GM03348 (cell line): ENCODE results near the gene ADD2.

Experiments
- DNase-seq: peaks from one replicate; pipeline ENCODE4 v3.0.0; 2012; ENCODE audit warnings: low spot score

ADD2 gene

DNA sequence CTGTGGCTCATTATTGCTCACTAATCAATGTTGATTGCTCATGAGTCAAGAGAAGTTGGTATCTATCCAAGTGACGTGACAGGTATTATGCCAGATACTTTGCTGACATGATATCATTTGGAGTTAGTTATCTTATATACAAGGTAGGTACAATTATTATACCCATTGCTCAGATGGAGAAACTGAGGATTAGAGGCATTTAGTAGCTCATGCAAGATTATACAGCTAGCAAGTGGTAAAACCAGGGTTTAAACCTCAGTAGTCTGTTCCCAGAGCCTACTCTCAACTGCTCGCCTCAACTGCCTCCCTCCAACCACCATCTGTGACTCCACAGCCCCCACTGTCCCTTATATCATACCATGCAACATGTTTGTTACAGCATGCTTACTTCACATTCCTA is 16.3 kb upstream of the ADD2 start:
- no peak for DNase-seq

DNA sequence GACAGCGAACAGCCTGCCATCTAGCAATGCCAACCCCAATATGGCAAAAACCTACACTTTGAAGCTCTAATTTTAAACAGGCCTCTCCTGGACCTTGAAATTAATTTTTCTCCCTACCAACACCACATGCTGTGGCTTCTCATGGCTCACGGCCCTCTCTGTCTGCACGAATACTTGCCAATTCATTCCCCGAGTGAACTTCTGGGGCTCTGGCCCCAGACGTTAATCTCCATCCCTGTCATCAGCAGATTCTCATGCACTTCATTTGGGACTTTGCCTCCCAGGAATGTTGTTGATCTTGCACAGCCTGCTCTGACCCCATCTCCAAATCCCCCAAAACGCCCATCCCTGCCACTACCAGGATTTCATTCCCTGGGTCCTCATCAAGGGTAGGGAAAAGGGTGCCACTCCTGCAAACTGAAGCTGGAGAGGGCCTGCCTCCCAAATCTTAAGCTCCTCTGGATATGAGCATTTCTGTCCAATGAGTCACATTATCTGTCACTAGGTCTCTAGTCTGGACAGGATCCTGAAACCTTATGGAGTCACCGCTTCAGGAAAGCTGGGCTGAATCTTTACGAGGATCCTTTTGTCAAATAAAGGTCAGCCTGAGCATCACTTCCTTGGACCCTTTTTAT is 12.0 kb upstream of the ADD2 start:
- peak; percentile 77 for DNase-seq

DNA sequence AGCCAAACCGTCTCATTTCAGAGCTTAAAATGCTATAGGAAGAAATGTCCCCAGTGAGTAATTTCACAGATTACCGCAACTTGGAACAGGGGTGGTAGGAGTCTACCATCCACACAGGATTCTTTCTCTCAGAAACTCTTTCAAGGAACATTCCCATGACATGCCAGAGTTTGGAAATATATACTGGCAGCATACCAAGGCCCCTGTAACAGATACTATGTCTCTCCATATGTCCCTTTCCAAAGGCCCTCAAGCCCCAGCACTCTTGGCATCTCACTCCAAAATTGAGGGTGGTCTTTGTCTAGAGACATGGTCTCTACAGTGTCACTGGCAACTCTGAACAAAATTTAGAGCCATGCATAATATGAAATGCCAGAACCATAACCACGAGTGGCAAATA is 11.5 kb upstream of the ADD2 start:
- DNase-seq = no peak

DNA sequence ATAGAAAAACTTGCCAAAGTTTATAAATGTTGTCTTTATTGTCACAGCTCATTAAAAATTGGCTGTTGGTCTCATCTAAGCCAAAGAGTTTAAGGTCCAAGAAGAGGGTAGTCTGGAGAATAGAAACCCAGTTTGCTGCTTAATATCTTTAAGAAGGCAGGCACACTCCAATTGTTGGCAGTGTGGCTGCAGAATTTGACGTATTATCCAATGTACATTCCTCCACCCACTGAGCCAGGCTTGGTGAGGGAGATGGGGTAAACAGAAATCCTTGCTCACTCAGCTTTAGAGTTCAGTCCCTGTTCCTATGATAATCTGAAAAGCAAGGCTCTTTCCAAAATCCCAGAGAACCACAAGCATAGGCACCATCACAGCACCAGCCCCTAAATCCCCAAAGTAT is 10.7 kb upstream of the ADD2 start:
- DNase-seq = no peak

DNA sequence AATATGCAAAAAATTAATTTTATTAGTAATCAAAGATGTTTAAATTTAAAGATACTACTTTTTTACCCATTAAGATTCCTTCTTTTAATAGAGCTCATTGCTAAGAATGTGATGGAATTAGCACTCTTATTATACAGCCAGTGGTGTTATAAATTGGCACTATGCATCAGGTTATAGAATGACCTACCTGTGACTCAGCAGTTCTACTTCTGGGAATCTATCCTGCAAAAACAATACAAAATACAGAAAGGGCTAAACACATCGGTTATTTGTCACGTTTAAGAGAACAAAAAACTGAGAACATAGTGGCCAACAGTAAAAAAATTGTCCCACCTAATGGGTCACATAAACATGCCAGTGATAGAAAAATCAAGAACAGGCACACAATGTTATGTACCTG is 9.4 kb upstream of the ADD2 start:
- no peak for DNase-seq

DNA sequence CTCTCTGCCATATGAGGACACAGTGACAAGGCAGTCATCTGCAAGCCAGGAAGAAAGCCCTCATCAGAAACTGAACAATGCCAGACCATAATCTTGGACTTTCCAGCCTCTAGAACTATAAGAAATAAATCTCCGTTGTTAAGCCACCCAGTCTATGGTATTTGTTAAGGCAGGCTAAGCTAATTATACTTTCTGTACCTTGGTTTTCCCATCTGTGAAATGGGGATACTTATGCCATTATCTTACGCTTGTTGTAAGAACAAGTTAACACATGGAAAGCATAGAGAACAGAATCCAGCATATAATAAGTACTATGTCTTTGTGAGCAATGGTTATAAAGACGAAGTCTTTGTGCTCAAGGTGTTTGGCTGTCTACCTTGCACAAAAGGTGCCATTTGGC is 8.3 kb upstream of the ADD2 start:
- DNase-seq = no peak

DNA sequence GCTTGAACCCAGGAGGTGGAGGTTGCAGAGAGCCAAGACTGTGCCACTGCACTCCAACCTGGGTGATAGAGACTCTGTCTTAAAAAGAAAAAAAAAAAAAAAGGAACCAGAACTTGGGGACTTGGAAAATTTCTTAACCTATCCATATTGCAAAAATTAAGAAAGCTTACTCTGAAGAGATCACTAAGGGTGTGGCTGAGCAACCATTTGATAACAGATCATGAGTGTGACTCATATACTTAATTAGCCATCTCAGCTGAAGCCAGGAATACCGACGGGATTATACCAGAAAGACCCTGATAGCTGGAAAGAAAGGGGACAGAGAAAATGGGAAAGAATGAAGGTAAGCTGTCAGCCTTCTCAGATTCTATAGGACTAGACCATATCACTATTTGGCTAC is 7.1 kb upstream of the ADD2 start:
- no peak for DNase-seq

DNA sequence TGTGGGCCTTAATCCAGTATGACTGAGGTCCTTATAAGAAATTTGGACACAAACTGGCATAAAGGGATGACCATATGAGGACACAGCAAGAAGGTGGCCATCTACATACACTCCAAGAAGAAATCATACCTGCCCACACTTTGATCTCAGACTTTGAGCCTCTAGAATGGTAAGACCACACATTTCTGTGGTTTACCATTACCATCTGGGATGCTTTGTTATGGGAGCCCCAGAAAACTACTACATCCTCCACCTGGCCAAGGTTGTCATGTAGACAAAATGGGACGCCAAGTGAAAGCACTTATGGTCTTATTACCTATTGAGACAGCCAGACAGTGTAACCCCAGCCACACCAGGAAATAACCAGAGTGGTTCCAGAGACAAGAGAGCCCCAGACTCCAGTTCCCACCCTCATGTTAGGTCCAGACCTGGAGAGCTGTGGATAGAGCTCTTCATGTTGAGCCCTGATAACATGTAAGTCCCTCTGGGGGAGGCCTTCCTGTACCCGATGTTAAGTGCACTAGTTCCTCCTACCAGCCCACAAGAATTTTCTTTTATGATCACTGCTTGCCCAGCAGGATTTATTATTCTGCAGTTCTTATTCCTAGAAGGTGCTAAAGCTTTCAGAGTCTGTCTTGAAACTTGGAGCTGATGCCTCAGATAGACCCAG is 4.6 kb upstream of the ADD2 start:
- DNase-seq = no peak

DNA sequence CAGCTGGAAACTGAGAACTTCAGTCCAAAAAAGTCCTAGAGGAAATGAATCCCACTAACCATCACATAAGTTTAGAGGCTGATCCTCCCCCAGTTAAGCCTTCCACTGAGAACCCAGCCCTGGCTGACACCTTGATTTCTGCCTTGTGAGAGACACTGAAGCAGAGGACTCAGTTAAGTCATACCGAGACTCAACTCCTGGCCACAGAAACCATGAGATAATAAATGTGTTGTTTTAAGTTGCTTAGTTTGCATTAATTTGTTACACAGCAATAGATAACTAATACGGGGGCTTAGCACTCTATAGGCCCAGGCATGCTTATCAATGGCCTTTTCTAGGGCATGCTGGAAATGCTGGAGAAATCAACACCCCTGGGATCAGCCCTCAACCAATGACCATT is 3.4 kb upstream of the ADD2 start:
- no peak for DNase-seq

DNA sequence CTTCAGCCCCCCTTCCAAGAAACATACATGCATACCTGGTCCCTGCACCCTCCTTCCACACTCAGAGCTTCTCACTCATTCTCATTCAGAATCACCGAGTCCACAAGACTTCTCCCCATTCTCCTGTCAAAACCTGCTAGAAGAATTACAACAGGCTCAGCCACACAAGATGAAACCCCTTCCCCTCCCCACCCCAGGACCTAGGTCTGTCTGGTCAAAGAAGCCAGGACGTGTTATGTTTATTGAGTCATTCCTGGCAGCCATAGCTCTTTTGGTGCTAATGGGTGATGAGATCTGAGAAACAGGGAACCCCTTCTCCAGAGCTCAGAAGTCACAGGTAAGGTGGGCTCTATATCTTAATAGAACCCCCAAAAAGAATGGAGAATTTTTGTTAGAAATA is 1.4 kb upstream of the ADD2 start:
- no peak for DNase-seq

DNA sequence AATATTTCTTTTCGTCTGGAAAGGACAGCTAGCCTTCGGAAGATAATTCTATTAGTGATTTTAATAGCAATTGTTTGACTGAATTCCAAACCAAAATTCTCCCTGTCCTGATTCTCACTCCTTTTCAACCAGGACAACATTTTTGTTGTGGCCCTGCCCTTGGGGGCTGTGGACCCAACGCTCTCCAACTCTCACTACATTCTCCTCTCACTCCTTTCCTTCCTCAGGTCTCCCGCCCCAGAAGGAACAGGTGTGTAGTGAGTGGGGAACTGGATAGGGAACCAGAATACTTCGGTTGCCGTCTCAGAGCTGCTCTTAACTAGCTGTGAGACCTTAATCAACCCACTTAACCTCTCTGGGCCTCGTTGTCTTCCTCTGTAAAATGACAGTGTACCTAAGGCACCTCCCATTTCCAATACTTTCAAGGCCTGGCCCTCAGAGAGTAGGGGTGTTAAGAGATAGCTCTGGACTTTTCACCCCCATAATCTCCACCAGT is 638 bp upstream of the ADD2 start:
- no peak for DNase-seq

DNA sequence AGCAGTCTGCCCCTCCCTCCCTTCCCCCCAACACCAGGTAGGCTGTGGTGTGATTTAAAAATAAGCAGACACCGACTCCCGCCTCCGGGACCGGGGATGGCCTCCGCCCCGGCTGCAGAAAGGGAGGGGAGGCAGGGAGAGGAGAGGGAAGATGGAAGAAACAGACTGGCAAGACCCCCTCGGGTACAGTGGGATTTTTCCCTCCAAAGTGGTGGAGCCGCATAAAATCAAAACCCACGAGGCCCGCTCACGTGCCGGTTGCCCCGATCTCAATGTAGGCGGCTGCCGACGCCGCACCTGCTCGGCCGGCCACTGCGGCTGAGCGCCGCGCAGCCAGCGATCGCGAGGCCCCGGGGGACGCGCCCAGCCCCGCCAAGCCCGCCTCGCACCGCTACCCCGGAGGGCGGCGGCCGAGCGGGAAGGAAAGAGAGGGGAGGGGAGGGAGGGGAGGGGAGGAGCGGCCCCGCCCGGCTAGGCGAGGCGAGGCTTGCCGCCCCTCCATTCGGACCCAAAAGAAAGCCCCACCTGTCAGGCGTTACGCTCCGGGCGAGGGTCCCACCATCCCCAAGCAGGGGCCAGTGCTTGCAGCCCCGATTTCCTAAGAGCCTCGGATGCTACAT is 811 bp downstream of the ADD2 start:
- peak; percentile 33 for DNase-seq

DNA sequence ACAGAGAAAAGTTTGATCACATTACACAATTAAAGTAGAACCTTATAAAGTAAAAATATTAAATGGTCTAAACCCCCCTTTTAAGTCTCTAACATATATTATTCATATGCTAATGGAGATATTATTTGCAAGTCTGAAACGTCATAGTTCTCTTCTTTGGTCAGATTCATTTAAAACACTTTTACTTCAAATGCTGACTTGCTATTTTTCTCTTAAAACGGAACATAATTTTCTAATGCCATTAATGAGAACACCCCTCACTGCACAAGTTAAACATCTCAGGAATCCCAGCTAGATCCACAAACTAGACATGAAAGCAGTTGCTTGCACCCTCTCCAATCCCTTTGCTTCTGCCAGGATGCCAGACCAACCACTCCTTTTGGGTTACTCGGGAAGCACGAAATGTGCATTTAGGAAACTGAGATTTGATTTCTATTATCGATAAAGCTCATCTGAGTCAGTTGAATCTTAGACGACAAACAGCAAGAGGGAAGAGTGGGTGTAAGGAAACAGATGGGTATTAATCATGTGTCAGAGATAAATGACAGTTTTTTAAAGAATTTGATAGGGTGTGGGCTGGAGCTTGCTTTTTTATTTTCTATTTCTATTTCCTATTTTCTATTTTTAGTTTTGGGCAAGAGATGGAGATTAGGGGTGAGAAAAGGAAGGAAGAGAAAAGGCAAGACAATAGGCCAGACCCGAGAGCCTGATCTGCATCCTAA is 1.5 kb downstream of the ADD2 start:
- no peak for DNase-seq

DNA sequence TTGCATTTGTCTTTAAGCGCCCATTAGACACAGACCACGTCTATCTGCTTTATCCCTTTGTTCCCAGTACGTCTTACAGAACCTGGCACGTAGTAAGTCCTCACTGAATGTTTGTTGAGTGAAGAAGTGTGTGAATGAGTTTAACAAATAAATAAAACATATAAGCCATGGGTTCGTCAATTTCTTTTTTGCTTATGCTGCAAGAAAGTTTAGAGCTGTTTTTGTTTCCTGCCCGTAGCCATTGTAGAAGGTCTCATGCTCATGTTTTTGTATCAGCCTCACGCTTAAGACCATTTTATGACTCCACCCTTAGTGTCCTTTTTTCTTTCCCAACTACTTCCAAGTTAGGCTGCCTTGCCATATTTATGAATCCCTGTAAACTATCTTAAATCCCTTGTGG is 2.5 kb downstream of the ADD2 start:
- no peak for DNase-seq

DNA sequence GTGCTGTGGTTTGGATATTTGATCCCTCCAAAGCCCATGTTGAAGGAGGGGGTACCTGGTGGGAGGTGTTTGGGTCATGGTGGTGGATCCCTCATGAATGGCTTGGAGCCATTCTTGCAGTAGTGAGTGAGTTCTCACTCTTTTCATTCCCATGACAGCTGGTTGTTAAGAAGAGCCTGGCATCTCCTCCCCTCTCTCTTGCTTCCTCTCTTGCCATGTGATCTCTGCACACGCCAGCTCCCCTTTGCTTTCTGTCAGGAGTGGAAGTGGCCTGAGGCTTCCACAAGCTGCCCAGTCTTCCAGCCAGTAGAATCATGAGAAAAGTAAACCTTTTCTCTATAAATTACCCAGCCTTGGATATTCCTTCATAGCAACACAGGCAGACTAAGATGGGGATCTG is 8.6 kb downstream of the ADD2 start:
- DNase-seq = no peak

DNA sequence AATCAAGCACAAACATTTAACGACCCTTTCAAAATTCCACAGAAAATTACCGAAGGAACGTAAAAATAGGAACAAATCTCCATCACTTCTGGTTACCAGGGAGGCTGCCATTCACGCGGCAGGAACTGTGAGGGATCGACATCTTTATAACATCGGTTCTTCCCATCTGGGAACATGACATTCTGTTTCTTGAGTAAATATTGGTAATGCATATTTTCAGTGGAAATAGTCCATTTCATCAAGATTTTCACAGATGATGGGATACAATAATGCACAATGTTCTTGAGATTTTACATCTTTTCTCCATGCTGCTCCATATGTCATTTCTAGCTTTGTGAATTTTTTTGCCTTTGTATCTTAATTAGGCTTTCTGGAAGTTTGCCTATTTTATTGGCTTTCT is 10.0 kb downstream of the ADD2 start:
- DNase-seq = no peak

DNA sequence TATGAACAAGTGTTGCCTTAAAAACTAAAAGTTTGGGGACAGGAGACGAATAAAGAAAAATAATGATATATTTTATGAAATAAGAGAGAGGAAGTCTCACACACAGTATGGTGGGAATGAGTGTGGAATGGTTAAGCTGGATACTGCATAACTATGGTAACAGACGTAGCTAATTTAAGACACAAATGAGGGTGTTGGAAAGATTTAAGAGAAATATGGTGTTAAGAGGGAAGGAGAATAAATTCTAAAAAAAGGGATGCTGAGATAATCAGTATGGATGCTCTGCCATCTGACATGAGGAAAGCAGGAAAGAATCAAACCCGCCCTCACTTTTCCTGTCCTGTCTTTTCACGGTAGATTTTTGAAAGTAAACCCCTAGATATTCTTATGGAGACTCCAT is 10.6 kb downstream of the ADD2 start:
- DNase-seq = no peak

DNA sequence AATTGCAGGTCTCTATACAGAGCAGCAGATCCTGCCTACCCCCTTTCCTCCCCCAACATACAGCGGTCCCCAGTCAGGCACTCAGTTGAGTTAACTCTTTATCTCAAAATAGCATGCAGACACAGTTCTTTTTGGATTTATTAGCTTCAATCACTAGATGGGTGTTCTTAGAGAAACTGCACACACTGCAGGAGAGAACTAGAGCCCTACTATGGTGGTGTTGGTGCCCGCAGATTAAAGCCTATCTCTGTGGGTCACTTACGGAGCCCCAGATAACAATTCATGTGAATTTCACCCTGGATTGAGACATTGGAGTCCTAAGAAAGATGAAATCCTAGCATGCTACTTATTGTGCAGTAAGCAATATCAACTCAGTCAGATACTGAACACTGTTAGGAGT is 11.9 kb downstream of the ADD2 start:
- DNase-seq = no peak

DNA sequence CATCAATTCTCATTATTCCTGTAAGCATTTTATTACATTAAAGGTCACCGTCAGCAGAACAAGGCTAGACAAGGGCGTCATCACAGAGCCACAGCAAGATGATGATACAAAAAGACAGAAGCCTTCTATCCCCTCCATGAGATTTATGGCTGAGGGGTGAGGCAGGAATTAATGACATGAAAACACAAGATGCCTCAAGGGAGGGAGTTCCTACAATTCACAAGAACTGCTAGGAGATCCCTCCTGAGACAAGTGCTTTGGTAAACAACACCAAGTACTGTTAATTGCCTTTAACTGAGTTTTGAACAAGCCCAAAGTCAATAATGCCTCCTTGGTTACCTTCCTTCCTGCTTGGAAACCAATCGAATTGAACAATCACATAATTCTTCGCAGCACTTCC is 14.1 kb downstream of the ADD2 start:
- no peak for DNase-seq

DNA sequence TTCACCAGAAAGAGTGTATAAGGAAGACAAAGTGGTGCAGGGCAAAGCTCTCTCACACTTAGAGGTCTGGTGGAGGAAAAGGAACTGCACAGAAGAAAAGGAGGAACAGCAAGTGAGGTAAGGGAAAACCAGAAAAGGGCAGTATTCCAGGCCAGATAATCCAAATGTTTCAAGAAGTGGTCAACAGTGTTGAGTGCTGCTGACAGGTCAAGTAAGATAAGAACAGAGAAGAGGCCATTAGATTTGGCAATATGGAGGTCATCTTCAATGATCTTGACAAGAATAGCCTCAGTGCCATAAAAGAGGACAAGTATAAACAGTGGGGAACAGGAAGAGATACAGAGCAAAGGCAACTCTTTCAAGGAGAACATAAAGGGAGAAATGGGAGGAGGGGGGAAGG is 15.0 kb downstream of the ADD2 start:
- no peak for DNase-seq

DNA sequence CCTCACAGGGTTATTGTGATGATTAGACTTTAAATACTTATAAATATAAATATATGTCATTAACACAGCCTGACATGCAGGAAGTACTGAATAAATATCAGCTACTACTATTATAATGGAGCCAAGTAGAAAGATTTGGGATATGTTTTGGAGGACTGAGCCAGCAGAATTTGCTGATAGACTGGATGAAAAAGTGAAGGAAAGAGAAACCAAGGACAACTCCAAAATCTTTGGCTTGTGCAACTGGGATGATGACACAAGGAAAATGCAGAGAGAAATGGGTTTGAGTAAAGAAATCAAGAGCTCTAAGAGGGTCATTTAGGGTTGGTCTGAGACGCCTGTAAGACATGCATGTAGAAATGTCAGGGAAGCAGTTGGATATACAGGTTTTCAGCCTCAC is 15.6 kb downstream of the ADD2 start:
- DNase-seq = no peak

DNA sequence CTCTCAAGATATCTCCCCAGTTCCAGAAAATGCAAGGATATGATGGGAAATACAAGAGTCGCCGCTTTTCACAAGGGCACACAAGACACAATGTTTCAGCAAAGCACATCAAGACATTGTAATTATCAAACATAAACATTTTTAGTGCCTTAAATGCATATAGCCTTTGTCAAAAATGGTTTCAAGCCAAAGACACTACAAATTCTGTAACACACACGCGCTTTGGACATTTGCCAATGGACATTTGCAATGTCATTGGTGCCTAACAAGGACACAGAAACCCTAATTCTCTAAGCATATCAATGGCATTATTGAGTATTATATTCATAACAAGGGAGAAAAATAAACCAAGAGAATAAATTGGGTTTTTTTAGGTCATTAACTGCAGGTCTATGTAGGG is 16.1 kb downstream of the ADD2 start:
- DNase-seq = no peak

DNA sequence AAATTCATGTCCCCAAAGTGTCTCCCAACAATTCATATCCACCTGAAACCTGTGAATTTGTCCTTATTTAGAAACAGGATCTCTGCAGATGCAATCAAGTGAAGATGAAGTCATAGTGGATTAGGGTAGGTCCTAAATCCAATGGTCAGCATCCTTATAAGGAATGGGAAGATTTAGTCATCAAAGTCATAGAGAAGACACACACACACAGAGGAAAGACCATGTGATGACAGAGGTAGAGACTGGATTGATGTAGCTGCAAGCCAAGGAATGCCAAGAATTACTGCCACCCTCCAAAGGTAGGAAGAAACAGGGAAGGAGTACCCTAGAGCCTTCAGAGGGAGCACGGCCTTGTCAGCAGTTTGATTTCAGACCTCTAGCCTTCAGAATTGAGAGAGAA is 17.7 kb downstream of the ADD2 start:
- DNase-seq = no peak
